ACC112 (cell line): Measurements from ENCODE around the gene NSMF.
"Not testable (repeated sequence)": the region's sequence is repeated elsewhere in the genome, so short reads cannot be mapped to it uniquely, and the experiment has no call there.

Experiments used
- H2AFZ ChIP-seq: fragments of 200-600 bp; sonication (generic); one replicate; pipeline ENCODE4 v1.6.0; 2017; ENCODE audit warnings: antibody characterized with exemption, low read length; ENCODE audit not compliant: unreplicated experiment
- H3K27ac ChIP-seq: fragments of 200-600 bp; sonication (generic); 2 replicates; pipeline ENCODE4 v1.5.1; 2014; ENCODE audit warnings: low read depth, mild to moderate bottlenecking, antibody characterized with exemption, low read length, moderate library complexity
- H3K27me3 ChIP-seq: fragments of 200-600 bp; sonication (generic); 2 replicates; pipeline ENCODE4 v1.6.1; 2014; ENCODE audit warnings: mild to moderate bottlenecking, antibody characterized with exemption, low read length, moderate library complexity, mixed read lengths; ENCODE audit not compliant: insufficient read depth
- H3K36me3 ChIP-seq: fragments of 200-600 bp; sonication (generic); 2 replicates; pipeline ENCODE4 v1.6.1; 2016; ENCODE audit warnings: mild to moderate bottlenecking, antibody characterized with exemption, low read length, moderate library complexity, mixed read lengths; ENCODE audit not compliant: insufficient read depth
- H3K4me1 ChIP-seq: fragments of 200-600 bp; sonication (generic); one replicate; pipeline ENCODE4 v1.6.1; 2016; ENCODE audit warnings: low read length, mixed read lengths; ENCODE audit not compliant: insufficient read depth, unreplicated experiment, control insufficient read depth
- H3K4me3 ChIP-seq: fragments of 200-600 bp; sonication (generic); 2 replicates; pipeline ENCODE4 v1.5.1; 2014; ENCODE audit warnings: mild to moderate bottlenecking, low read depth, low read length
- H3K79me2 ChIP-seq: fragments of 200-600 bp; sonication (generic); one replicate; pipeline ENCODE4 v1.6.0; 2016; ENCODE audit warnings: low read length; ENCODE audit not compliant: control insufficient read depth, unreplicated experiment, insufficient read depth

NSMF gene

DNA sequence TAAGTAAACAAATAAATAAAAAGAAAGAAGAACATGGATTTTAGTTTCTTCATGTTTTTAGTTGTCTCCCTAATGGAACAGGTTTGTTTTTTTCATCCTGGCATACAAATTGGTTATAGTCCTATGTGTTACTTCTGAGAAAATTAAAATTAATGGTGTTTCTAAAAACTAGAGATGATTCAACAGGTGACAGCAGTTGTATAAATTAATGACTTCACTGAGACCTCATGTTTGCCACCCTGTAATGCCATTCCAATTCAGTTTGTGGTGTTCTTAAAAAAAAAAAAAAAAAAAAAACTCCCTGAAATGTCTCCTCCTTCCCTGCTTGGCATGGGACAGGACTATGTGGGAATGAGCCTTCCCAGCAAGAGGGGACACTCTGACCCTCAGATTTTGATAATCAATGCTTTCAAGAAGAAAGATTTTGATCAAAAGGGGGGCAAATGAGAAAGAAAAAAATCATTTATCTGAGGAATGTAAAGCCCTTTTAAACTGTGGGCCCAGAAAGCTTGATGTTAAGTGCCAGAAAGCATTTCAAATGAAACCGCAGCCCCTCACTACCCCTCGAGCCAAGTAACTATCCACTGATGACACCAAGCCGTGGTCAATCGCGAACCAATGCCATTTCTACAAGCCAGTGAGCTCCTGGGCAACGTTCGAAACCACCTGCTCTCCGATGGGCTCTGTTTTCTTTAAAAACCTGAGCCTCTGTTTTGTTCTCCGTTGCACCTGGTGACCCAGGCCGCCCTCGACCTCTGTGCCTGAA is 37.1 kb downstream of the NSMF start:
- peak overlapping the region; percentile 39 for H2AFZ ChIP-seq
- H3K4me3 ChIP-seq, result peak overlapping the region; percentile 82
- H3K36me3 ChIP-seq, result no peaks in the 10 kb centered on the region
- no peaks in the 10 kb centered on the region for H3K27me3 ChIP-seq
- no peaks in the 10 kb centered on the region for H3K4me1 ChIP-seq
- no peak overlapping the region for H3K27ac ChIP-seq
- peaks cover 18% of the 10 kb centered on the region for H3K79me2 ChIP-seq

DNA sequence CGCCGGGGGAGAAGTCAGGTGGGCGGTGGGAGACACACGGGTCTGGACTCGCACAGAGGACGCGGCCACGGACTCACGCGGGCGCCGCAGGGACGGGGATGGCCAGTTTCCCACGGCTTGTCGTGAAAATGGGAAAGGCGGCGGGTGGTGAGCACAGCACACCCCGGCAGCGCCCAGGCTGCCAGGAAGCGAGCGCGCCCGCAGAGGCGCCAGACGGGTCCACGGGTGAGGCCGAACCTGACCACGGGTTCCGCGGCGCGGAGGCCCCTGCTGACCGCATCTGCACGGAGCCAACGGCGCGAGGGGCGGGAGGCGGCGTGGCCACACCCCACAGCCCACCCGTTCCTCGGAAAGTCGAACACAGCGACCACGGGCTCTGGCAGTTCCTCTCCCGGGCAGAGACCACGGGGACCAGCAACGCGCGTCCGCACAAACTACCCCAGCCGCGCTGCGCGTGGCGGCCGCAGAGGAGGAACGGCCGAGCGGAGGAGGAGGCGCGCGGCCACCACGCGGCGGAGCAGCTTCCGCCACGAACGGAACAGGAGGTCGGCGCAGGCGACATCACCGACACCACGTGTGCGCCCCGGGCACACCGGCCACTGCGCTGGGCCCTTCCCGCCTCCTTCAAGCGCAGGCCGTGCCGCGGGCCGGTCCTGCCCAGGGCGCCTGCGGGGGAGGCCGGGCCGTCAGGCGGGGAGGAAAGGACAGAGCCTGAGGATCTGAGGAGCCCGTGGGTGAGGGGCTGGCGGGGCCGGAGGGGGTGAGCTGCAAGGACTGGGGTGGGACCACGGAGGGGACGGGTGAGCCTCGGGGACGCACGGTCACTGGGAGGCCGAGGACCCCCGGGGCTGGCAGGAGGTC is 41.7 kb downstream of the NSMF start:
- no peak overlapping the region; the same call in 1 of the 2 replicates for H3K4me3 ChIP-seq
- no peaks in the 10 kb centered on the region for H3K27me3 ChIP-seq
- H3K27ac ChIP-seq, result no peak overlapping the region
- no peak overlapping the region for H2AFZ ChIP-seq
- peaks cover 18% of the 10 kb centered on the region for H3K79me2 ChIP-seq
- H3K36me3 ChIP-seq, result no peaks in the 10 kb centered on the region
- H3K4me1 ChIP-seq, result peaks cover 6% of the 10 kb centered on the region

DNA sequence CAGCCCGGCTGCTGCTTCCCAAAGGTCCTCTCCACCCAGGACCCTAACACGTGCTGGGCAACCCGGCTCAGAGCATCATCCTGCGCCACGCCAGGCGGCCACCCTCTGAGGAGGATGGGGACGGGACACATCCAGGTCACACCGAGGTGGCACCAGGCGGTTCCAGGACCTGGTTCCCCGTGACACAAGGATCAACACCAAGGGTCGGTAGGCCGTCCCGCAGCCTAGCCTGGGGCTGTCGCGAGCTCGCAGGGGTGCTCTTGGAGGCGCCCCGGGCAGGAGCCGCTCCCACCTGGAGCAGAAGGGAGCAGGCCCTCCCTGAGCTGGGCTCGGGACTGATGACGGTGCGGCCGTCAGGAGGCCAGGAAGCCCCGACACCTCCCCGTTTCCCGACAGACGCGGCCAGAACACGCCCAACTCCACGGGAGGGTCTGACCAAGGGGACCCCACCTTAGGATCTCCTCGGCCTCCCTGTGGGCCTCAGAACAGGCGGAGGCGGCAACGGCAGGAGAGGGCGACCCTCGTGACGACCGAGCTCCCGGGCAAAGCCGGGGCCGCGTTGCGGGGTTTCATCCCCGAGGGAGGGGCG is 42.5 kb downstream of the NSMF start:
- H3K27ac ChIP-seq, result no peak overlapping the region
- no peak overlapping the region for H2AFZ ChIP-seq
- H3K36me3 ChIP-seq, result no peaks in the 10 kb centered on the region
- H3K27me3 ChIP-seq, result no peaks in the 10 kb centered on the region
- no peak overlapping the region for H3K4me3 ChIP-seq
- peaks cover 12% of the 10 kb centered on the region for H3K79me2 ChIP-seq
- peaks cover 12% of the 10 kb centered on the region for H3K4me1 ChIP-seq

DNA sequence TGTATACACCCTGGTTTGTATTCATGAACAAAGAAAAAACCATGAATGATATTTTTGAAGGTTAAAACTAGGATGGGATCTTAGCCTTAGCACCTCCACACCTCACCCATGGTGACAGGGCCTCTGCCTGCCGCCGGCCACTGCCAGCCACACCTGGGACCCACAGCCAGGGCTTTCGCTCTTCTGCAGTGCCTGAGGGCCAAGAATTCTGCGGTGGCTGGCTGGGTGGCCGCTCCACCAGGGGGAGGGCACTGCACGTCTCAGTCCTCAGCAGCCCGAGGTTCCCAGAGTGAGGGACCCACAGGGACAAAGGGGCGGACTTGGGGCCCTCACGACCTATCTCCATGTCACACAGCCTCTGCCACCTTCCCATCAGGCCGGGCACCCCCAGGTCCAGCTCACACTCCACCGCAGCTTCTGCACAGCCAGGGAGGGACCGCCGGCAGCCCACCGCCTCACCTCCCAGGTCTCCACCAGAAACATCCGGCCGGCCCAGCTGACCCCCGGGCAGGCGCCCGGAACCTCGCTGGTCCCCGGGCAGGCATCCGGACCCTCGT is 43.0 kb downstream of the NSMF start:
- peaks cover 16% of the 10 kb centered on the region for H3K4me1 ChIP-seq
- H3K27me3 ChIP-seq, result no peaks in the 10 kb centered on the region
- H3K79me2 ChIP-seq, result peaks cover 7% of the 10 kb centered on the region
- no peaks in the 10 kb centered on the region for H3K36me3 ChIP-seq
- no peak overlapping the region for H3K4me3 ChIP-seq
- H3K27ac ChIP-seq, result no peak overlapping the region
- no peak overlapping the region for H2AFZ ChIP-seq

DNA sequence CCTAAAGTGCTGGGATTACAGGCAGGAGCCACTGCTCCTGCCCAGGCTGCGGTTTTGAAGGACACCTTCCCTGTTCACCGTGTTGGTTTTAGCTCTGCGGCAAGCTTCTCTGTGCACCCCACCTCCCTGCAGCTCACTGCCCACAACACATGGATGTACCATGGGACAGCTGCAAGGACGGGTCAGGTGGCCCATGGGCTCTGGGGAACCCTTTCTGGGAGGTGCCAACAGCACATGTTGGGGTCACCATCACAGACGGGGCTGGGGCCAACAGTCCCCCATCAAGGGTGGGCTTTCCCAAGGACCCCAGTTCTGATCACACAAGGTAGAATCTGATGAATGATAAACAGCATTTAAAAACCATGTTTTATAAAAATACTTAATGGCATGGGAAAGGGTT is 43.7 kb downstream of the NSMF start:
- Histone ChIP-seq H3K27me3 (no peaks in the 10 kb centered on the region), H2AFZ (no peak overlapping the region), H3K4me3 (no peak overlapping the region), H3K27ac (no peak overlapping the region), H3K79me2 (peaks cover 2% of the 10 kb centered on the region), H3K4me1 (peaks cover 23% of the 10 kb centered on the region), H3K36me3 (no peaks in the 10 kb centered on the region)

DNA sequence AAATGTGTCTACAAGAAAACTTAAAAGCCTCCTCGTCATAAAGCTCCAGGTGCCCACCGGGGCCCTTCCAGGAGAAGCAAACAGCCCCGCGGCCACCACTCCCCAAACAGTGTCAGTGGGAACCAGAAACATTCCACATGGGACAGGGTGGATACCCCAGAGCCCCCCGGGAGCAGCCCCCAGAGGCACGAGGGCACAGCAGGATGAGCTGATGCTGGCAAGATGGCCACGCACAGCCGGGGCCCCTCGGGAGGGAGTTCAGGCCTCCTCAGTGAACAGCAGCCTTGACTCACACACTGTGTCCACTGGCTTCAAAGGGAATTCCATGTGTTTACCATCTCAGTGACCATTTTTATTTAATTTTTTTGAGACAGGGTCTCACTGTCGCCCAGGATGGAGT is 46.7 kb downstream of the NSMF start:
- Histone ChIP-seq H3K27ac (peak overlapping the region; percentile 35; the same call in 1 of the 2 replicates), H3K4me3 (no peak overlapping the region), H3K36me3 (no peaks in the 10 kb centered on the region), H2AFZ (no peak overlapping the region), H3K4me1 (peaks cover 27% of the 10 kb centered on the region), H3K79me2 (no peaks in the 10 kb centered on the region), H3K27me3 (no peaks in the 10 kb centered on the region)

DNA sequence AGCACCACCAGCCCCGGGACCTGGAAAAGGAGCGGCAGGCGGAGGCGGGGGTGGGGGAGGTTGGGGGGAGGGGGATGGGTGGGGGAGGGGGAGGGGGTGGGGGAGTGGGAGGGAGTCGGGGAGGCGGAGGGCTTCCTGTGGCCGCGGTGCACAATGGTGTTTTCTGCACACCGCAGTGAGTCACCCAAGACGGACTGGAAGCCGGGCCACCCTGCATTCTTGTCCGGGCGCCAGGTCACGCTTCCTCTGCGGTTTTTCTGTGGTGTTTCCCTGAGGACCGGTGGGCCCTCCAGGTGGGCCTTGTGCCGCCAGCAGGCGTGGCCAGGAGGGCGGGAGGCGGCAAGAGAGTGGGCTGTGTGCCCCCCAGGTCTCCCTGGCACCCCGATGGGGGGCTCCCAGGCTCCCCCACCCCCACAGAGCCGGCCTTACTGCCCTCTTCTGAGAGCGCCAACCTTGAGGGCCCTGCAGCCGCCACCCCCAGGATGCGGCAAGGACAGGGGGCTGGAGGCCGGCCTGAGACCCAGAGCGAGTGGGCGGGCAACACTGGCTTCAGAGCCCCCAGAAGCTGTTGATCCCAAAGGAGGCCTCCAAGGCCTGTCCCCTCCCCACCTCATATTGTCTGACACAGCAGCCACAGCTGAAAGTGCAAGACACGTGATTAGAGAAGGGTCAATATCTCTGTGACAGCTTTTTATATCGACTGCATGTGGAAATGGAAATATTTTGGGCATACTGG is 47.3 kb downstream of the NSMF start:
- Histone ChIP-seq H3K4me3 (no peak overlapping the region), H3K4me1 (peaks cover 30% of the 10 kb centered on the region), H3K27me3 (no peaks in the 10 kb centered on the region)

DNA sequence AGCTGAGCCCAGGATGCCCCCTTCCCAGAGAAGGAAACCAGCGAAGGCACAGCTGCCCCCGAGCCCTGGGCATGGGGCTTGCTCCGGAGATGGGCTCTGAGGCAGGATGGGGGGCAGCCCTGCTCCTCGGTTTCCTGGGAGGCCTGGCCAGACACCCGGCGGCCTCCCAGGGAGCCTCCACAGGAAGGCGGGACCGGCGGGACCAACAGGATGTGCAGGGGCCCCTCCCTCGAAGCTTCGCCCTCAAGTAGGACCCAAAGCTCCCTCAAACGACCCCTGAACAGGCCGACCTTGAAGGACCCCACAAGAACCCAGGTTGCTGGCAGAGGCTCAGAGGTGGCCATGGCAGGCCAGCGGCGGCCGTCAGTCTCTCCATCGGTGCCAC is 47.9 kb downstream of the NSMF start:
- Histone ChIP-seq H3K27me3 (no peaks in the 10 kb centered on the region), H3K4me3 (no peak overlapping the region), H3K36me3 (no peaks in the 10 kb centered on the region), H3K27ac (no peak overlapping the region), H2AFZ (no peak overlapping the region), H3K79me2 (no peaks in the 10 kb centered on the region), H3K4me1 (peaks cover 33% of the 10 kb centered on the region)

More for the DNA sequence above, 47.3 kb downstream of the NSMF start:
- Histone ChIP-seq H3K79me2 (no peaks in the 10 kb centered on the region), H3K27ac (peak overlapping the region; percentile 32; the same call in 1 of the 2 replicates), H2AFZ (no peak overlapping the region), H3K36me3 (no peaks in the 10 kb centered on the region)

DNA sequence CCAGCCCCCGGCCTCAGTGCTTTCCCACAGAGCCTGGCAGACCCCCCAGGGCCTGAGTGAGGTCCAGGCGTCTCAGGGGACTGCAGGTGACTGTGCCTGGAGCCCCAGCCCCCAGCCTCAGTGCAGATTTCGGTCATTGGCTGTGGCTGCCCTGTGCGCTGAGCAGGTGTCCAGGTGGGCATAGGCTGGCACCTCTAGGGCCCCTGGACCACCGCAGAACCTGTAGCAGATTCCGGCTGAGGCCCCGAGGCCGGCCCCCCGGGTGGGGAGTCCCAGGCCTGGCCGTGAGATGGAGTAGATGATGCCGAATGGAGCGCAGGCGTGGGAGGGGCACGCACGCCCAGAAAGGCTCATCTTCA is 48.3 kb downstream of the NSMF start:
- H3K27me3 ChIP-seq, result no peaks in the 10 kb centered on the region
- no peak overlapping the region for H3K4me3 ChIP-seq
- no peaks in the 10 kb centered on the region for H3K36me3 ChIP-seq
- H3K4me1 ChIP-seq, result peaks cover 33% of the 10 kb centered on the region
- H3K27ac ChIP-seq, result no peak overlapping the region
- no peak overlapping the region for H2AFZ ChIP-seq
- no peaks in the 10 kb centered on the region for H3K79me2 ChIP-seq

DNA sequence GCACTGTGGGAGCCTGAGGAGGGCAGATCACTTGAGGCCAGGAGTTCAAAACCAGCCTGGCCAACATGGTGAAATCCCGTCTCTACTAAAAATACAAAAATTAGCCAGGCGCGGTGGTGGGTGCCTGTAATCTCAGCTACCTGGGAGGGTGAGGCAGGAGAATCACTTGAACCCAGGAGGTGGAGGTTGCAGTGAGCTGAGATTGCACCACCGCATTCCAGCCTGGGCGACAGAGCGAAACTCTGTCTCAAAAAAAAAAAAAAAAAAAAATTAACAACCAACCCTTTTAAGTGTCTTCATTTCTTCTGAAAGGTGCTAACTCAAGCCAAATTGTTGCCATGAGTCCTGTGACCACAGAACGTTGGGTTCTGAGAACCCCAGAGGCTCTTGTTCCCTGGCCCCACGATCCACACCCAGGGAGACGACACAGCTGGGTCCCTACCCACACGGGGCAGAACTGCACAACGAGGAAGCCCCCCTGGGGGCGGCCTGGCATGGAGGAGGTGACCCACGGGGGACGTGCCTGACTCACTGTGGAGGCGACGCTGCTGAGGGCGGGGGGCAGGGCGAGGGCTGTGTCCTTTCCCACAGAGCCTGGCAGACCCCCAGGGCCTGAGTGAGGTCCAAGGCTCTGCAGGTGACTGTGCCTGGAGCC is 48.8 kb downstream of the NSMF start:
- not testable (repeated sequence) for H3K36me3 ChIP-seq, H3K4me3 ChIP-seq, H3K27ac ChIP-seq, H3K27me3 ChIP-seq, H3K79me2 ChIP-seq, H2AFZ ChIP-seq
- peaks cover 33% of the 10 kb centered on the region for H3K4me1 ChIP-seq
